ENCODE data around the gene SNED1. TPM values are rescaled to one million over a fixed set of nuclear protein-coding genes. Genes with fewer than 3 reads are reported as not detected.

The SNED1 gene
- total RNA-seq, 1 experiment from 2014 or later: 3.2 TPM

GRCh38 chr2:241142063-241142462 lies 143.6 kb downstream of the SNED1 start:
- CTCF ChIA-PET: no interaction called here
- H3K4me1 Mint-ChIP-seq: no peaks in the 10 kb centered on the region
- ATAC-seq (no peak), DNase-seq (ENCODE audit: low spot score) (no peak)
- TF ChIP-seq E2F4 (CRISPR knock-in tag; IDR thresholded peaks at IDR 0.05; ENCODE audit: borderline replicate concordance, low read depth) (no peak), SOX15 (CRISPR knock-in tag; IDR thresholded peaks at IDR 0.05) (no peak), ATF1 (CRISPR knock-in tag; IDR thresholded peaks at IDR 0.05) (no peak), MYBL2 (CRISPR knock-in tag; IDR thresholded peaks at IDR 0.05) (no peak), ETV6 (CRISPR knock-in tag; IDR thresholded peaks at IDR 0.05) (no peak), RELA (CRISPR knock-in tag; IDR thresholded peaks at IDR 0.05; ENCODE audit: borderline replicate concordance) (no peak), FOXK1 (CRISPR knock-in tag; IDR thresholded peaks at IDR 0.05) (no peak), ZNF512 (CRISPR knock-in tag; IDR thresholded peaks at IDR 0.05; ENCODE audit: borderline replicate concordance) (no peak), GABPB1 (CRISPR knock-in tag; IDR thresholded peaks at IDR 0.05) (no peak), ZNF425 (CRISPR knock-in tag; conservative IDR thresholded peaks at IDR 0.05) (no peak), NR2C2 (CRISPR knock-in tag; IDR thresholded peaks at IDR 0.05) (no peak), CBFB (CRISPR knock-in tag; IDR thresholded peaks at IDR 0.05; ENCODE audit: low read depth) (no peak), NFATC4 (CRISPR knock-in tag; IDR thresholded peaks at IDR 0.05) (no peak)
- POLR2A ChIA-PET: no interaction called here
- peaks cover 20% of the 10 kb centered on the region for H3K36me3 Mint-ChIP-seq
- no peak overlapping the region for H3K27ac Mint-ChIP-seq
- H3K9me3 Mint-ChIP-seq: no peaks in the 10 kb centered on the region
- no peaks in the 10 kb centered on the region for H3K27me3 Mint-ChIP-seq (ENCODE audit: low read depth)
- H3K4me3 Mint-ChIP-seq: no peak overlapping the region

- DNase-seq (ENCODE audit: low spot score) (no peak), ATAC-seq (no peak)
- CTCF ChIA-PET: no interaction called here
- no peak overlapping the region for H3K4me3 Mint-ChIP-seq
- H3K36me3 Mint-ChIP-seq: peaks cover 20% of the 10 kb centered on the region
- H3K9me3 Mint-ChIP-seq: no peaks in the 10 kb centered on the region
- no peak overlapping the region for H3K27ac Mint-ChIP-seq
- TF ChIP-seq NR2C2 (CRISPR knock-in tag; IDR thresholded peaks at IDR 0.05) (no peak), SMAD4 (CRISPR knock-in tag; IDR thresholded peaks at IDR 0.05) (no peak), NFE2L1 (CRISPR knock-in tag; IDR thresholded peaks at IDR 0.05) (no peak), AR (CRISPR knock-in tag; IDR thresholded peaks at IDR 0.05) (no peak), IRF2 (CRISPR knock-in tag; IDR thresholded peaks at IDR 0.05; ENCODE audit: borderline replicate concordance, low read depth) (no peak), GRHL2 (CRISPR knock-in tag; IDR thresholded peaks at IDR 0.05; ENCODE audit: insufficient replicate concordance, severe bottlenecking) (no peak), ELF4 (CRISPR knock-in tag; IDR thresholded peaks at IDR 0.05; ENCODE audit: low read depth) (no peak), AFF4 (CRISPR knock-in tag; IDR thresholded peaks at IDR 0.05; ENCODE audit: borderline replicate concordance) (no peak), USF1 (CRISPR knock-in tag; IDR thresholded peaks at IDR 0.05) (no peak), ZNF263 (CRISPR knock-in tag; IDR thresholded peaks at IDR 0.05; ENCODE audit: low read depth) (no peak), MXD4 (CRISPR knock-in tag; IDR thresholded peaks at IDR 0.05; ENCODE audit: borderline replicate concordance) (no peak)
- POLR2A ChIA-PET: no interaction called here
- no peaks in the 10 kb centered on the region for H3K27me3 Mint-ChIP-seq (ENCODE audit: low read depth)
- no peaks in the 10 kb centered on the region; the same call in 1 of the 2 replicates for H3K4me1 Mint-ChIP-seq
Measured at GRCh38 chr2:241142593-241142992, 144.2 kb downstream of the SNED1 start.
